ENCODE data around the gene CPED1.

DNA sequence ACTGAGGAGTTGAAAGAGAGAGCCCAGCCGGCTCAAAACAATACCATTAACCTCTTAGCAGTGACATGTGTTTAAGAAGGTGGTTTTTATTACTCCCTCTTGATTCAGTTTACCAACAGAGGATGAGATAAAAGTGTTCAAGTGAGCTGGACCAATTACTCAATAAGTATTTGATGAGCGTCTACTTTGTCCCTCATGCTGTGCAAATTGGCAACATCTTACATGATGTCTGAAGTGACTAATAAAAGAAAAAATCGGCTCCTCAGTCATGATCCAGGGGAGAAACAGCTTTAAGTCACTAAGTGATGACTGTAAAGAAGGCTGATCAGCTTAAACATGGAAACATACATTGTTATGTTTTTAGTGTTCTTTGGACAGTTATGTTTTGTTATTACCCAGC lies 348.1 kb downstream of the CPED1 start:
- no peak for TF ChIP-seq KAT2A (conservative IDR thresholded peaks at IDR 0.05; ENCODE audit: control insufficient read depth, low read depth, low read length)
- TF ChIP-seq CHD2 (IDR thresholded peaks at IDR 0.05; ENCODE audit: borderline replicate concordance, low read depth, low read length): no peak
- no peak for TF ChIP-seq BCL11A (IDR thresholded peaks at IDR 0.05; ENCODE audit: low read depth, low read length)
- no peak for TF ChIP-seq POLR2AphosphoS5 (IDR thresholded peaks at IDR 0.05; ENCODE audit: low read length)
